Measurements from ENCODE around the gene HSF2BP.
"Not testable (repeated sequence)": the region's sequence is repeated elsewhere in the genome, so short reads cannot be mapped to it uniquely, and the experiment has no call there.

HSF2BP gene

DNA sequence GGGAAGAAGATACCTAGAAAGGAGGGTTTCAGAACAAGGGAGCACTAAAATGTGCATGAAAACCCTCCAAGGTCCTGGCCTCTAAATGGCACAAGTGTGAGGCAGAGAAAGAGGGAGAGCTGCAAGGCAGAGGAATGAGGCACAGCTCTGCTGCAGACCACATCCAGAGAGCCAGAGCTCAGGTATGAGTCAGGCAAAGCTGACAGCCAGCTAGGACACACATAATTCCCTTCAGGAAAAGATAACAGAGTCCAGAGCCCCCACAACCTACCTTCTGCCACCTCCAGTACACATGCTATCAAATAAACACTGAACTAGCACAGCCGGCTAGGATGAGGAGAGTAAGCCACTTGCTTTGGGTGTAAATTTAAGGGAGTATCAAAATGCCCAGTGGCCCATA is 62.2 kb downstream of the HSF2BP start:
- Histone ChIP-seq H3K27ac (replicated peaks) (no peak overlapping the region), H3K27me3 (ENCODE audit: insufficient read depth, poor library complexity, severe bottlenecking) (no peaks in the 10 kb centered on the region), H3K4me3 (replicated peaks; ENCODE audit: insufficient read depth, low read length) (no peak overlapping the region)
- no peak for DNase-seq (ENCODE audit: low read depth in 1 of 2, low spot score in 1 of 2)
- no peak for TF ChIP-seq GABPA (IDR thresholded peaks at IDR 0.05; ENCODE audit: low read depth)

GRCh38 chr21:43596616-43597015 is 62.7 kb downstream of the HSF2BP start:
- no peak overlapping the region for H3K27ac ChIP-seq (replicated peaks)
- TF ChIP-seq, protein P1, sequence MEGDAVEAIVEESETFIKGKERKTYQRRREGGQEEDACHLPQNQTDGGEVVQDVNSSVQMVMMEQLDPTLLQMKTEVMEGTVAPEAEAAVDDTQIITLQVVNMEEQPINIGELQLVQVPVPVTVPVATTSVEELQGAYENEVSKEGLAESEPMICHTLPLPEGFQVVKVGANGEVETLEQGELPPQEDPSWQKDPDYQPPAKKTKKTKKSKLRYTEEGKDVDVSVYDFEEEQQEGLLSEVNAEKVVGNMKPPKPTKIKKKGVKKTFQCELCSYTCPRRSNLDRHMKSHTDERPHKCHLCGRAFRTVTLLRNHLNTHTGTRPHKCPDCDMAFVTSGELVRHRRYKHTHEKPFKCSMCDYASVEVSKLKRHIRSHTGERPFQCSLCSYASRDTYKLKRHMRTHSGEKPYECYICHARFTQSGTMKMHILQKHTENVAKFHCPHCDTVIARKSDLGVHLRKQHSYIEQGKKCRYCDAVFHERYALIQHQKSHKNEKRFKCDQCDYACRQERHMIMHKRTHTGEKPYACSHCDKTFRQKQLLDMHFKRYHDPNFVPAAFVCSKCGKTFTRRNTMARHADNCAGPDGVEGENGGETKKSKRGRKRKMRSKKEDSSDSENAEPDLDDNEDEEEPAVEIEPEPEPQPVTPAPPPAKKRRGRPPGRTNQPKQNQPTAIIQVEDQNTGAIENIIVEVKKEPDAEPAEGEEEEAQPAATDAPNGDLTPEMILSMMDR (IDR thresholded peaks at IDR 0.05; ENCODE audit: insufficient read depth, low read length) = no peak
- TF ChIP-seq GABPA (IDR thresholded peaks at IDR 0.05; ENCODE audit: low read depth) = no peak
- TF ChIP-seq SPI1 (IDR thresholded peaks at IDR 0.05; ENCODE audit: borderline replicate concordance, low read depth) = no peak
- TF ChIP-seq POLR2AphosphoS5 (IDR thresholded peaks at IDR 0.05; ENCODE audit: low read depth) = no peak
- TF ChIP-seq, protein P2, sequence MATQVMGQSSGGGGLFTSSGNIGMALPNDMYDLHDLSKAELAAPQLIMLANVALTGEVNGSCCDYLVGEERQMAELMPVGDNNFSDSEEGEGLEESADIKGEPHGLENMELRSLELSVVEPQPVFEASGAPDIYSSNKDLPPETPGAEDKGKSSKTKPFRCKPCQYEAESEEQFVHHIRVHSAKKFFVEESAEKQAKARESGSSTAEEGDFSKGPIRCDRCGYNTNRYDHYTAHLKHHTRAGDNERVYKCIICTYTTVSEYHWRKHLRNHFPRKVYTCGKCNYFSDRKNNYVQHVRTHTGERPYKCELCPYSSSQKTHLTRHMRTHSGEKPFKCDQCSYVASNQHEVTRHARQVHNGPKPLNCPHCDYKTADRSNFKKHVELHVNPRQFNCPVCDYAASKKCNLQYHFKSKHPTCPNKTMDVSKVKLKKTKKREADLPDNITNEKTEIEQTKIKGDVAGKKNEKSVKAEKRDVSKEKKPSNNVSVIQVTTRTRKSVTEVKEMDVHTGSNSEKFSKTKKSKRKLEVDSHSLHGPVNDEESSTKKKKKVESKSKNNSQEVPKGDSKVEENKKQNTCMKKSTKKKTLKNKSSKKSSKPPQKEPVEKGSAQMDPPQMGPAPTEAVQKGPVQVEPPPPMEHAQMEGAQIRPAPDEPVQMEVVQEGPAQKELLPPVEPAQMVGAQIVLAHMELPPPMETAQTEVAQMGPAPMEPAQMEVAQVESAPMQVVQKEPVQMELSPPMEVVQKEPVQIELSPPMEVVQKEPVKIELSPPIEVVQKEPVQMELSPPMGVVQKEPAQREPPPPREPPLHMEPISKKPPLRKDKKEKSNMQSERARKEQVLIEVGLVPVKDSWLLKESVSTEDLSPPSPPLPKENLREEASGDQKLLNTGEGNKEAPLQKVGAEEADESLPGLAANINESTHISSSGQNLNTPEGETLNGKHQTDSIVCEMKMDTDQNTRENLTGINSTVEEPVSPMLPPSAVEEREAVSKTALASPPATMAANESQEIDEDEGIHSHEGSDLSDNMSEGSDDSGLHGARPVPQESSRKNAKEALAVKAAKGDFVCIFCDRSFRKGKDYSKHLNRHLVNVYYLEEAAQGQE (IDR thresholded peaks at IDR 0.05; ENCODE audit: insufficient replicate concordance, low read depth) = no peak
- DNase-seq (ENCODE audit: low read depth in 1 of 2, low spot score in 1 of 2) = no peak
- H3K4me3 ChIP-seq (replicated peaks; ENCODE audit: insufficient read depth, low read length) = no peak overlapping the region
- H3K27me3 ChIP-seq (ENCODE audit: insufficient read depth, poor library complexity, severe bottlenecking) = no peaks in the 10 kb centered on the region

GRCh38 chr21:43595769-43596168 is 63.5 kb downstream of the HSF2BP start:
- not testable (repeated sequence) for DNase-seq (ENCODE audit: low read depth in 1 of 2, low spot score in 1 of 2); H3K27ac ChIP-seq (replicated peaks); H3K27me3 ChIP-seq (ENCODE audit: insufficient read depth, poor library complexity, severe bottlenecking); H3K4me3 ChIP-seq (replicated peaks; ENCODE audit: insufficient read depth, low read length)

DNA sequence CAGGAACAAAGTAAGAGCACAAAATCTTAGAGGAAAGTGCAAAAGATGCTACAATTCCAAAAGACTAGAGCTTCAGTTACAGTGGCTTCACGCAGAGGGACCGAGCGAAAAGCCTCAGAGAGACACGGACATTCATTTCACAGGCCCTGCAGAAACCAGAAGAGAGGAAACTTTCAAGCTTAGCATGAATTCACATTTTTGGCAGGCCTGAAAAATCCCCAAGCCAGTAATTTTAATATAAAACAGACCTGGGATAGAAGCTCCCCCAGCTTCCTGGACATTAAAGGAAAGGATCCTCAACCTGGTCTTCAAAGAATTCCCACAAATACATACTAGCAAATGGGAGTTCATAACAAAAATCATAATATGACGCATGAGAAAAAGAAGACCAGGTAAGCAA is 66.2 kb downstream of the HSF2BP start:
- Histone ChIP-seq H3K4me3 (replicated peaks; ENCODE audit: insufficient read depth, low read length) (no peak overlapping the region), H3K27me3 (ENCODE audit: insufficient read depth, poor library complexity, severe bottlenecking) (no peaks in the 10 kb centered on the region), H3K27ac (replicated peaks) (no peak overlapping the region)
- TF ChIP-seq SPI1 (IDR thresholded peaks at IDR 0.05; ENCODE audit: borderline replicate concordance, low read depth) = no peak
- TF ChIP-seq, protein P2 (IDR thresholded peaks at IDR 0.05; ENCODE audit: insufficient replicate concordance, low read depth) = no peak
- no peak for TF ChIP-seq POLR2AphosphoS5 (IDR thresholded peaks at IDR 0.05; ENCODE audit: low read depth)
- no peak for TF ChIP-seq GABPA (IDR thresholded peaks at IDR 0.05; ENCODE audit: low read depth)
- TF ChIP-seq, protein P1 (IDR thresholded peaks at IDR 0.05; ENCODE audit: insufficient read depth, low read length) = no peak
- DNase-seq (ENCODE audit: low read depth in 1 of 2, low spot score in 1 of 2) = no peak

DNA sequence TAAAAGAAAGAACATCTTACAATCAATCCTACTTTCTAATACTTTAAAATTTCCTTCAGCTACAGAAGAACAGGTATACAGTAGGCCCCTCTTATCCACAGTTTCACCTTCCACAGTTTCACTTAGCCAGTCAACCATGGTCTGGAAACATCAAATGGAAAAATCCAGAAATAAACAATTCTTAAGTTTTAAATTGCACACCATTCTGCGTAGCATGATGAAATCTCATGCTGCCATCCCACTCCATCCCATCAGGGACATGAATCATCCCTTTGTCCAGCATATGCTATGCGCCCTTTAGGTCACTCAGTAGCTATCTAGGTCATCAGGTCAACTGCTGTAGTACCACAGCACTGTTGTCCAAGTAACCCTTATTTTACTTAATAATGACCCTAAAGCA is 67.7 kb downstream of the HSF2BP start:
- Histone ChIP-seq H3K4me3 (replicated peaks; ENCODE audit: insufficient read depth, low read length) (no peak overlapping the region), H3K27ac (replicated peaks) (no peak overlapping the region), H3K27me3 (ENCODE audit: insufficient read depth, poor library complexity, severe bottlenecking) (no peaks in the 10 kb centered on the region)
- no peak for TF ChIP-seq POLR2AphosphoS5 (IDR thresholded peaks at IDR 0.05; ENCODE audit: low read depth)
- TF ChIP-seq, protein P2 (IDR thresholded peaks at IDR 0.05; ENCODE audit: insufficient replicate concordance, low read depth) = no peak
- TF ChIP-seq SPI1 (IDR thresholded peaks at IDR 0.05; ENCODE audit: borderline replicate concordance, low read depth) = no peak
- no peak for TF ChIP-seq GABPA (IDR thresholded peaks at IDR 0.05; ENCODE audit: low read depth)
- TF ChIP-seq, protein P1 (IDR thresholded peaks at IDR 0.05; ENCODE audit: insufficient read depth, low read length) = no peak
- DNase-seq (ENCODE audit: low read depth in 1 of 2, low spot score in 1 of 2) = no peak

All from HL-60 (cell line).